ENCODE data around the gene IL11.

GRCh38 chr19:55325172-55325571 lies 45.1 kb downstream of the IL11 start, which contains the start of gene TMEM150B:
- TF ChIP-seq POLR2AphosphoS5 (IDR thresholded peaks at IDR 0.05) (no peak), CTCF (IDR thresholded peaks at IDR 0.05) (no peak), EP300 (IDR thresholded peaks at IDR 0.05) (no peak), POLR2A (IDR thresholded peaks at IDR 0.05) (no peak)

Measured in stomach (tissue), 4 donors.